HG02642 (cell line): ENCODE data around the gene C9orf85.

Source experiments
- ATAC-seq: cut with Tn5 transposase; IDR thresholded peaks from one replicate; pipeline ENCODE4 v1.9.1; 2021; ENCODE audit warnings: mild to moderate bottlenecking; ENCODE audit not compliant: unreplicated experiment, poor library complexity

Gene C9orf85

DNA sequence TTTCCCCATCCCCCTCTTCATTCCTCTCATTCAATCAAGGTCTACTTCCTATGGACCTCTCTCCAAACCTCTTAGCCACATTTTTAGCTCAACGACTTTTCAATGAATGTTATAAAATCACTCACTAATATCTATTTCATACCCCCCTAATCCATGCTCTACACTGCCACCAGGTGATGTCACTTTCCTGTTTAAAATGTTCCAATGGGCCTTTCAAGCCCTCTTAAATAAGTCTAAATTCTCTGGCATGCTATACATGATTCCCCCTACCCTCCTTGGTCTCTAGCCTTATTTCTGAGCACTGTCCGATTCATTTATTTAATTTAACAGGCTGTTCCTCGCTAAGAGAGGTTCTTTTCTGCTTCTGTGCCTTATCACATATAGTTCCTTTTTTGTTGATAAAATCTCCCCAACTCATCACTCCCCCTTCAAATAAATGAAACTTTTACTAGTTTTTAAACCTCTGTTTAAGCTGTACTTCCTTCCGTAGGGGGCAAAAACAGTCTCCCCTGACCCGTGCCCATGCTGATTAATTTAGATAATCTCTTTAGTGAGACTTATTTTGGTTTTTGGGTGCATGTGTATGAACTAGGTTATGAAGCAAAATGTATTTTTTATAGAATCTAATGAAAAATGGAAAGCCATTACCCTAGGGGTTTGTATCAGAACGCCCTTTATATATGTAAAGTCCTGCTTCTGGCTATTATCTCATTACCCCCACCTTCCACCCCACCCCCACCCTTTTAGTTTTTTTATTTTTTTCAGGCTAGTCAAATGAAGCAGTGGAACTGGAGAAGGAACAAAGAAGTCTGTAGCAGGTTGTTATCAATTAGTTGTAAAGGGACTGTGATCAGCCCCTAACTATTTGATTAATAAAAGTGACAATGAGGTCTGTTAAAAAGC is 9.5 kb upstream of the C9orf85 start:
- ATAC-seq: no peak

DNA sequence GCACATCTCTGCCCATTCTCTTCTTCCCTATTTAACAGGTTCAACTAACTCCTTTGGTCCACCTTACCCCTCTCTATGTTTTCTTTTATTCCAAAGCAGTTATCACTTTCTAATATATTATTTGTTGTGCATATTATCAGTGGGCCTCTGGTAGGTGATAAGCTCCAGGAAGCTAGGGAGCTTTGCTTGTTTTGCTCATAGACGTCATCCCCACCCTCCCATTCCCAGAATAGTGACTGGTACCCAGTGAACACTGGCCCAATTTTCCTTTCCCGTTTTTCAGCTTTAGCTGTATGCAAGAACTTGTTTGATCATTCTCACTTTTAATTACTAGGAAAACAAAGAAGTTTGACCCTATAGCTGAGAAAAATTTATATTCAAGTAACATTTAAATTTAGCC is 7.4 kb upstream of the C9orf85 start:
- no peak for ATAC-seq

DNA sequence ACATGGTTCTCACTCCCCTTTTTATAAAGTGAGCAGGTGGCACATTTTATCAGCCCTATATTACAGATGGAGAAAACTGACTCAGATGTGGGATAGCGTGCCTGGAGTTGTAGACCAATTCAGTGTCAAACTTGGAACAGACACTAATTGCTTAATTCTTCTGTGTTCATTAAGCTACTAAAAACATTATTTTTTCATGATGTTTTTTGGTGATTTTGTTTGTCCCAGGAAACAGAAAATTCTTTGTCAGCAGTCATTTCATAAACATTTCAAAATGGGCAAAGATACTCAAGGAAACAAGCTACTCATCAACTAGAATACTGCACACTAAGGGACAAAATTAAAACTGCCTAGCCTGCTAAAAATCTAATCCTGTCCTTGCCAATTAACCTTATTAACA is 2.6 kb upstream of the C9orf85 start:
- no peak for ATAC-seq

DNA sequence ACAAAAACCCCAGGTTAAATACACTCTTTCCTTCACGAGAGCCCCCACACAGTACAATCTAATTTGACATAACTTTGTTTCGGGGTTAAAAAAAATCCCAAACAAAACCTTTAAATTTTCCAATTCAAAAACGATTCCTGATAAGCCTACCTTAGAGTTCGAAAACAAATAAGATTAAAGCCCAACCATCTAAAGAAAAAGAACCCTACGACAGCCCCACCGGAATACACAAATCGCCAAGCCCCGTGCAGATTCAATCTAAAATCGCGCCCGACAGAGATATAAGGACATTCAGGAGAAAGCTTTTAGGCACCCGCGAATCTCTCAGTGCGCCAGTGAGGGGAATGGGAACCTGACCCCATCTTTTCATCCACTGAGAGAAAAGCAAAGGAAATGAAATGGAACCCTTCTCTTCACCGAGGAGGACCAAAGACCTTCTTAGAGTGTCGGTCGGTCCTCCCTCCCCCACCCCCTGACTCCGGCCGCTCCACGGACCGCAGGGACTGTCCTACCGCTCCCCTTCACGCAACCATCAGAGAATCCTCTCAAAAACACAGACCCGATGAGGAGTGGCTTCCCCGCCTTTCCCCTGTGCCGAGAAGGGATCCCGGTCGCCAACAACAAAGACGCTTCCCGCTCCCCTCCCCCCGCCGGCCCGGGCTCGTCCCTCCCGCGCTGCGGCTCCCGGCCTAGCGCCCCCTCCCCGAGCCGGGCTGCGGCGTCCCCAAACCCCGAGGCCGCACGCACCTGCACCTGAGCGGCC is 1.4 kb upstream of the C9orf85 start:
- ATAC-seq: peak; percentile 13

DNA sequence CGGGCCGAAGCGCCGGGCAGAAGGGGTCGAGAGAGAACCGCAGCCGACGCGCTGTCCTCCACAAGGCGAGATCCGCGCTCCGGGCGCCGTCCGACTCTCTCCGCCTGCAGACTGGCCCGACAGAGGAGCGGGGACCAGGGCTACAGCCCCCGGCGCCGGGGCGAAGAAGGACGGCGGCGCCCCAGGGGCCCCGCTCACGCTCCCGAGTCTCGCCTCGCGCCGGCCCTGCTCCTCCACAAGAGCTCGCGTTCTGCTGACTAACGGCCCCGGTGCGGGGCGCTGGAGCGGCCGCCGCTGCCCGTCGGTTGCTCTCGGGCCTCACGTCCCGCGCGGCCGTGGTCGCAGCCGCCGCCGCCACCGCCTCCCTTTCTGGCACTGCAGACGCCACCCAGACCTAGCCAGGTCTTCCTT is 784 bp upstream of the C9orf85 start:
- ATAC-seq: peak; percentile 27

DNA sequence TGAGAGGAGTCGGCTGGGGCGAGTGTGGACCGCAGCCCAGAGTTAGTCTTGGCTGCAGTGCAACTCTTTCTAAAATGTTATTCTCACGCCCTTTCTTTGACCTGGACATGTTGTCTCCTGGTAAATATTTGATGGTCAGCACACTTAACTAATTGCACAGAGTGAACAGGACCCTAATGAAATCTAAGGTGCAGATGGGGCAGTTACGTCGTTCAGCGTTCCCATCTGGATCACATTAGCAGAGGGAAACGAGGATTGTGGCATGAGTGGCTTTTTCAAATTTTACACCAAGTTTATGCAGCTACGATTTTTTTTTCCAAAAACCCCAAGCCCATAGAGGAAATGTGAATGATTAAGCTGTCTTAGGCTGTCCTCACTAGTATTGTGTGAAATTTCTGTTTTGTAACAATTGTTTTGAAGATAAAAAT is 483 bp downstream of the C9orf85 start:
- no peak for ATAC-seq

DNA sequence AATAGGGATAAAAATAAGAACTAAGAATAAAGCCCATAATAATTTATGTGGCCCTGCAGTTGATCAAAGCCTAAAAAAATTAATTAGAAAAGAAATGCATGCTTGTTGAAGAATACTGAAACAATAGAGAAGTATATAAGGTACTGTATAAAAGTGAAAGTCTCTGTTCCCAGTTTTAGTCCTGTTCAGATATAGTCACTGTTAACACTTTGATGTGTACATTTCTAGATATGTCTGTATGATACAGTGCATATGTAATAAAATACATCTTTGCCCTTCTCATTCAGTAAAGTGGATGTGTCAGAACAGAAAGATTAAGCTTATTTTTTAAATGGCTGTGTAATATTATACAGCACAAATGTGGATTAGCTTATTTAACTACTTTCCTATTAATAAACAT is 4.1 kb downstream of the C9orf85 start:
- ATAC-seq: no peak

DNA sequence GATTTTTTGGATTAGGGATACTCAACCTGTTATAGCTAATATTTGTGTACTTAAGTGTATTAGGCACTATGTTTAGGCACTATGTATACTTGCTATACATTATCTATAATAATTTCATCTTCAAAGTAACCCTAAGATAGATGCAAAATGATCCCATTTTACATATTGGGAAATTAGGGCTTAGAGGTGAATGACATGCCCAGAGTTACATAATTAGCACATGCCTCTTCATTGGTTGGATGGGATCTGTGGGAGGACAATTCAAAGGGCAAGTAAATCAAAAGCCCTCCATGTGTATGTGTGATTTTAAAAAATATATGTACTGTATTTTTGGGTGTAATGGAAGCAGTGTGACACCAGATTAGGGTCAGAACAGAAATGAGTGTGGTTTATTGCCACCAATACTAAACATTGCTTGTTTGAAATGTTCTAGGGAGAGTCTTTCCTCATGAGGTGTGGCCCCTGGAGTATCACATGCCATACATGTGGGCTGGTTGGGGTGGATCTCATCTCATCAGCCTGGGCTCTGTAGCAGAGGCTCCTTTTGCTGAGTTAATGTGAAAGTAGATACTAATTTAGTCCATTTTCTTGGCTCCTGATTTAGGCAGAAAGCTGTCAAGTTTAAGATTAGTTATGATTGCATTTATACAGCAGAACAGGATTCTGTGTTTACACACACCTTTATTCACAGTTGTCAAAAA is 5.5 kb downstream of the C9orf85 start:
- ATAC-seq: peak; percentile 78

DNA sequence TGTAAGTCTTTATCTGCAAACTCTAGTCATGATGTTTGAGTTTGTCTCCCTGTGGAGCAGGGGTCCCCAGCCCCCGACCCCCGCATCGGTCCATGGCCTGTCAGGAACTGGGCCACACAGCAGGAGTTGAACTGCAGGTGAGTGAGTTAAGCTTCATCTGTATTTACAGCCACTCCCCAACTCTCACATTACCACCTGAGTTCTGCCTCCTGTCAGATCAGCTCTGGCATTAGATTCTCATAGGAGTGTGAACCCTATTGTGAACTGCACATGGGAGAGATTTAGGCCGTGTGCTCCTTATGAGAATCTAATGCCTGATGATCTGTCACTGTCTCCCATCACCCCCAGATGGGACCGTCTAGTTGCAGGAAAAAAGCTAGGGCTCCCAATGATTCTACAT is 7.0 kb downstream of the C9orf85 start:
- no peak for ATAC-seq

DNA sequence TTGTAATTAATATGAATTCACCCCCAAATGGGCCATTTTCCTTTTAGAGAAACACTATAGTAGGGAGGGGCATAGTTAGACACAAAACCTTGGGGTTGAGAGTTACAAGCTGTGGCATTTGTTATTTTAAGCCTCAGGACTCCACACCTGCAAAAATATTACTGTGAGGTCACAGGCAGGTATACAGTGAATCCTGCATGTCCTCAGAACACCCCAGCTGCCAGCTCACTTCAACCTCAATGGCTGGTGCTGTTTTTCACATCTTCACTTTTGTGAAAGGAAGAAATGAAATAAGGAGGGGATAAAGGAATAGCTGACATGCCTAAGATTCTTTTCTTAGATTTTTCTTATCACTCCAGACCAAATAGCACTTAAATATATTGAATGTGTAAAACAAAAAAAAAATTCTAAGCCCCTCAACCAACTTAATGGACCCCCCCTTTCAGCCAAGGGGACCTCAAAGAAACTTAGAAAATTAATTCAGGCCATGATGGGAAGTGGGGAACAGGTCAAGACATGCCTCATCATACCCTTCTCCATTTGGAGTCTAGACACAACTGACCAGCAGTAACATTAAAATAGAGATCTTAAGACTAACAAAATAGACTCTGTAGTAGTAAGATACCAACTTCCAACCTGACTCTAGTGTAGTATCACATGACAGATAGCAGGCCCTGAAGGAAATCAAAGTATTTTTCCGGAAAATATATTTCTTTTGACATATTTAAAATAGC is 9.2 kb downstream of the C9orf85 start:
- no peak for ATAC-seq

DNA sequence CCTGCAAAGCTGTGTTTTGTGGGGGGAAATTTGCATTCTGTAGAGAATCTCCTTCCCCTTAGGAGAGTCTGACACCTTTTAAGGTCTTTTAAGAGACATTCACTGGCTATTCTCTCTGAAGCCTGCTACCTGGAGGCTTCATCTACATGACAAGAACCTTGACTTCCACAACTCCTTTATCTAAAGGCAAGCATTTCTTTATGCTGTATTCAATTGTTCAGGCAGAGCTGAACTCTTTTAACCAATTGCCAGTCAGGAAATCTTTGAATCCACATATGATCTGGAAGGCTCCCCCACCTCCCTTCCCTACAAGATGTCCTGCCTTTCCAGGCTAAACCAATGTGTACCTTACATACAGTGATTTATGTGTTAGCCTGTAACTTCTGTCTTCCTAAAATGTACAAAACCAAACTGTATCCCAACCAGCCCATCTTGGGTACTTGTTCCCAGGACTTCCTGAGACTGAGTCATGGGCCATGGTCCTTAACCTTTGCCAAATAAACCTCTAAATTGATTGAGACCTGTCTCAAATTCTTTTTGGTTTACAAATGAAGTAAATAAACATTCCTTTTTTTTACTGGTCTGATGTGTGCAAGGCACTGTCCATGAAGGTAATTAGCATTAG is 9.9 kb downstream of the C9orf85 start:
- ATAC-seq: no peak

DNA sequence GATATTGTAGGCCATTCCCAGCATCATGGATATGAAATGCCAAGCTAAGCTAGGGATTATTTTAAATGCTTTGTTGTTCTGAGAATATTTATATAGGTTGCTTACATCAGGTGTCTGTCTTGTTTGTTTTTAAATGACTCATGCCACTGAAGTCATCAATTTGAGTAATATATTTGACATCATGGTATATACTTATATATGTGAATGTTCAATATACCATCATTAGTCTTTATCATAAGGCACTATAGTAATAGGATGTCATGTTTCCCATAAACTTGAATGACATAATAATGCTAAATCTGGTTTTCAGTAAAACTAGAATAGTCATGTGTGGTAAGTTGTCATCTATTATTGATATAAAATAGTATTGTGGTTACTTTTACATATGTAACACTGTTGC is 13.1 kb downstream of the C9orf85 start:
- ATAC-seq: no peak

DNA sequence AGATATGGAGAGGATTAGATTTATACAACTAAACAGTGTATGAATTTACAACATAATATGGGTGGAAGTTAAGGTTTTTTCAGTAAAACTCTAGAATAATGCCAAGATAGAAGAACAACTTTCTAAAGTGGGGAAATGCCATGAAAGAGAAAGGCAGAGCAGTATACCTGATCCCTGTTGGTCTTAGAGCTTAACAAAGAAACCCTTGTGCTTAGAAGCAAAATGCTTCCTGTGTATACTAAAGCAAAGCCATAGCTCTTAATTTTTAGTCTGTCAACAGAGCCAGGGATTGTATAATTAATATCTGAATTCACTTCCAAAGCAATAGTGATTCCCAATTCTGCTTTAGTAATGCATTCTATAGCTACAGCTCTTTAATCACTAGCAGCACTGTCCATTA is 14.4 kb downstream of the C9orf85 start:
- ATAC-seq: no peak

DNA sequence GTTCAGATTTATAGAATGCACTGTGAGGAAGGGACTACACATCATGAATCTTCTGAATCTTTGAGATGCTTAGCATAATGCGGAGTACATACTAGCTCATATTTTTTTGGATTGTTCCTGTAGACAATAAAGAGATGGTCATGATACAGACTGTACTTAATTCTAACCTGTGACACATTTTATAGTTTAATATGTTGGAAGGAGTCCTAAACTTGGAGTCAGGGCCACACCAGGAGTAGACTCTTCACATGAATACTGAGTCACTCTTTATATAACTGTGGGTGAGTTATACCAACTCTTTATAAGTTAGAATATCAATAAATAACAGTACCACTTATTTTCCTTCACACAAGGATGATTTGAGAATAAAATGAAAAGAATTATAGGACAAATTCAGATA is 16.9 kb downstream of the C9orf85 start:
- ATAC-seq: no peak

DNA sequence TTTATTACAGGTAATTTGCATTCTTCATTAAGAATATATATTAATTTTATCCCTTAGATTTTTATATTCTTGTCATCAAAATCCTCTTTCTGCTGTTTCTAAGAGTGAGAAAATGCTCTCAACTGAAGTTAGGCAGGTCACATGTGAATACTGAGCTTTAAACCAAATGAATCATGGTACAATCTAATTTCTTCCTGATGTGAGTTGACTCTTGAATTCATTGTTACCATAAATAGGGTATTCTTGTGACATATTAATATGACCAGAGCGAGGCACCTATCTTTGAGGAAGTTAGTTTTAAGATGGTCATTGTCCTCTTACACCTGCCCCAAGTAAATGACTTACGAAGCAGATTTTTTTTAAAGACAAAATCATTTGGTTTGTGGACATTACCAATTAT is 17.4 kb downstream of the C9orf85 start:
- ATAC-seq: no peak

DNA sequence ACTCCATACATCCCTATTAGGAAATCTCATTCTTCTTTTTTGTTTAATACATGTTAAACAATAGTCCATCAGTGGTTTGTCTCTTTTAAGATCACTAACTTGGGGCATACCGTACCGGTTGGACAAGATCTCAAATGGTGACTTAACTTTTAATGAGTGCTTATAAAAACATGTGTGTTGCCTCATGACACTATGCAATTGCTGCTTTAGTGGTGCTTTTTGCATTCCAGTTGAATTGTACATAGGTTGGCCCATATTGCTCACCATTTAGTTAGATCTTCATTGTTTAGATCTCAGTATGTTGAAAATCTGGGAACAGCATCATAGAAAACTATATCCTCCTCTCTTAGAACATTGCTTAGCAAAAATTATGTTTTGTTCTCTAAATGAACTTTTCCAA is 17.8 kb downstream of the C9orf85 start:
- ATAC-seq: no peak

DNA sequence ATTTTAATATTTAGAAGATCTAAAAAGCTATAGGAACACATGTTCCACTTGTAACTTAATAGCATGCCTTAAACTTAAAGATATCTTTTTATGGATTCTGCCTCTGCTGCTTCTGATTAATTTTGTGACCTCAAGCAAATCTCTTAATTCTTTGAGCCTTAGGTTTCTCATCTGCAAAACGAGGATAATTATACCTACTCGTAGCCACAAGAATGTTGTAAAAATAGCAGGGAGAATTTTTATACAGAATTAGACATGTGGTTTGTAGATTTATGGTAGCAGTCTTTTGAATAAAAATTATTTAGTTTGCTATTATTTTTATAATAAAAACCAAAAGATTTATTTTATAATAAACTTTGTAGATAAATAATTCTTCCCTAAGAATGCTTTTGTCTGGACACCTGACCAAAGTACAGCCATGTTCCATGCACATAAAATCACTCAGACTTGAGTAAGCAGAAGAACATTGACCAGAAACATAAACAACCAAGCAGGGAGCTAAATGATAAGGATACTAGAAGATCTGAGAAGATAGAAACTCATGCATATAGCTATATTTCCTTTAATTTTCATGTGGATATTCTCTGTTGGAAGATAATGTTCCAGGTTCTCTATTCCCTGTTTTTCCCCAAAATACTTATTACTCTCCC is 18.5 kb downstream of the C9orf85 start:
- no peak for ATAC-seq

DNA sequence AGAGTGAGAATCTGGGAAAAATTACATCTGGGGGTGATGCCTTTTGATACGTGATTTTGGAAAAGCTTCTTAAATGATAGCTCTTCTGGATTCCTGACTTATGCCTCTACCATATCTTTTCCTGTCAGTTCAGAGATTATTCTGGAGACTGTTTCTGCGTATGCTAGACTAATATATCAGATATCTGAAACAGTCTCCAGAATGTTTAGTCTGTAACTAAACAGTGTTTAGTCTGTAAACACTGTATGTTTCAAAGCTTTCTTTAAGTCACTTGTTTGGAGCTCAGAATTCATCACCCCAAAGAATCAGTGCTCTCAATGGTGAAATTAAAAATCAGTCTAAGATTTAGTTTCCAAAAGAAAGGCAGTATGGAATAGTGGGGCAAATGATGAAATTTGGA is 19.7 kb downstream of the C9orf85 start:
- ATAC-seq: no peak

DNA sequence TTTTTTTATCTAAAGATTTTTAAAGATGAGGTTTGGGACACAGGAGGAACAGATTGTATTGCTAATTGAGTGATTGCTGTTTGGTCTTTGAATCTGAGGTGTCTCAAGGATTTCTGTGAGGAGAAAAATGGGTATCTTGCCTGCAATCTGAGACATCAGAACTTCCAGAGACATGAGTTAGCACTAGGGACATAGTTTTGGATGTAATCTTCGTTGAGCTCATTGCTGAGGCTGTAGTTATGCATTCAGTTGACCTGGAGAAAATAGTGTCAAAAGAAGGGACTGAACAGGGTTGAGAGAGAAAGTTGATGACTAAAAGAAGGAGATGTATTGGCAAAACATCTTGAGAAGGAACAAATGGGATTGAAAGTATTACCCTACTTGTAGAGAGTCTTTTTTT is 24.6 kb downstream of the C9orf85 start:
- ATAC-seq: no peak
